ENCODE results near the gene KIF26B.

The KIF26B gene

GRCh38 chr1:245183429-245183828 is 28.6 kb downstream of the KIF26B start:
- ATAC-seq = no peak
- TF ChIP-seq ESRRG (CRISPR knock-in tag; IDR thresholded peaks at IDR 0.05) (no peak), ZFP30 (CRISPR knock-in tag; IDR thresholded peaks at IDR 0.05) (no peak), CSDC2 (CRISPR knock-in tag; IDR thresholded peaks at IDR 0.05) (no peak), TOX (CRISPR knock-in tag; IDR thresholded peaks at IDR 0.05; ENCODE audit: borderline replicate concordance) (no peak), ZNF8 (CRISPR knock-in tag; IDR thresholded peaks at IDR 0.05) (no peak), BACH2 (CRISPR knock-in tag; IDR thresholded peaks at IDR 0.05; ENCODE audit: borderline replicate concordance) (no peak), TCF4 (CRISPR knock-in tag; IDR thresholded peaks at IDR 0.05; ENCODE audit: borderline replicate concordance) (no peak), CREB5 (CRISPR knock-in tag; IDR thresholded peaks at IDR 0.05; ENCODE audit: low read depth) (no peak), PPARA (CRISPR knock-in tag; IDR thresholded peaks at IDR 0.05; ENCODE audit: borderline replicate concordance) (no peak), OSR1 (CRISPR knock-in tag; IDR thresholded peaks at IDR 0.05) (no peak), GLIS3 (CRISPR knock-in tag; IDR thresholded peaks at IDR 0.05) (no peak), CSRNP3 (CRISPR knock-in tag; IDR thresholded peaks at IDR 0.05) (no peak), ISL1 (CRISPR knock-in tag; IDR thresholded peaks at IDR 0.05) (no peak), ZFP3 (CRISPR knock-in tag; IDR thresholded peaks at IDR 0.05) (no peak), POU6F1 (CRISPR knock-in tag; IDR thresholded peaks at IDR 0.05; ENCODE audit: borderline replicate concordance, low read depth) (no peak), ZC3H10 (CRISPR knock-in tag; IDR thresholded peaks at IDR 0.05) (no peak)

GRCh38 chr1:245184779-245185178 is 30.0 kb downstream of the KIF26B start:
- TF ChIP-seq OSR1 (CRISPR knock-in tag; IDR thresholded peaks at IDR 0.05) (no peak), GLIS3 (CRISPR knock-in tag; IDR thresholded peaks at IDR 0.05) (no peak), ZNF8 (CRISPR knock-in tag; IDR thresholded peaks at IDR 0.05) (no peak), CSDC2 (CRISPR knock-in tag; IDR thresholded peaks at IDR 0.05) (no peak), CSRNP3 (CRISPR knock-in tag; IDR thresholded peaks at IDR 0.05) (no peak), SNAI2 (CRISPR knock-in tag; IDR thresholded peaks at IDR 0.05) (no peak), ZFP30 (CRISPR knock-in tag; IDR thresholded peaks at IDR 0.05) (no peak), BACH2 (CRISPR knock-in tag; IDR thresholded peaks at IDR 0.05; ENCODE audit: borderline replicate concordance) (no peak), ISL1 (CRISPR knock-in tag; IDR thresholded peaks at IDR 0.05) (no peak), TCF4 (CRISPR knock-in tag; IDR thresholded peaks at IDR 0.05; ENCODE audit: borderline replicate concordance) (no peak), TSHZ2 (CRISPR knock-in tag; IDR thresholded peaks at IDR 0.05) (no peak)
- no peak for ATAC-seq

- ATAC-seq = no peak
- TF ChIP-seq BACH2 (CRISPR knock-in tag; IDR thresholded peaks at IDR 0.05; ENCODE audit: borderline replicate concordance) = no peak
- no peak for TF ChIP-seq CREB5 (CRISPR knock-in tag; IDR thresholded peaks at IDR 0.05; ENCODE audit: low read depth)
- no peak for TF ChIP-seq PPARA (CRISPR knock-in tag; IDR thresholded peaks at IDR 0.05; ENCODE audit: borderline replicate concordance)
- TF ChIP-seq ZC3H10 (CRISPR knock-in tag; IDR thresholded peaks at IDR 0.05) = no peak
- no peak for TF ChIP-seq ZNF565 (CRISPR knock-in tag; conservative IDR thresholded peaks at IDR 0.05; ENCODE audit: low read depth)
- no peak for TF ChIP-seq POU6F1 (CRISPR knock-in tag; IDR thresholded peaks at IDR 0.05; ENCODE audit: borderline replicate concordance, low read depth)
Measured at GRCh38 chr1:245188403-245188802, 33.6 kb downstream of the KIF26B start.

Data from SK-N-SH treated with all-trans-retinoic acid at 6 μM for 48 hours (cell line).